K562 (cell line): ENCODE results near the gene TRDN. TPM values are rescaled to one million over a fixed set of nuclear protein-coding genes. Genes with fewer than 3 reads are reported as not detected.

Experiments
- ATAC-seq: fragments of 200-7000 bp; cut with Tn5 transposase; 3 replicates; pipeline ENCODE4 v1.9.1; 2020; ENCODE audit warnings: moderate library complexity
- BruUV-seq: library from RNA; stranded (reverse); fragments of 400-500 nt; replicated peaks from 2 replicates; lab custom pipeline; 2021; lab: Mats Ljungman, UMichigan
- CTCF ChIA-PET: fragments of 300-600 bp; formaldehyde crosslinking; extraction: SDS; loops from one replicate; lab custom pipeline; 2021; ENCODE audit warnings: low intra/inter-chr PET ratio; lab: Yijun Ruan, JAX
- POLR2A ChIA-PET: fragments of 300-600, 350-650 bp; sonication (Branson Sonifier 250); formaldehyde crosslinking; extraction: SDS; loops from one replicate; lab custom pipeline; 2021; ENCODE audit warnings: antibody characterized with exemption, inconsistent platforms; lab: Yijun Ruan, JAX
- DNase-seq, 4 experiments: peaks; one replicate each; pipeline versions ENCODE4 v3.0.0 to v3.0.0-alpha.2; 2011 to 2018; ENCODE audit warnings: low spot score in 3 of 4, mixed read lengths in 3 of 4; ENCODE audit errors: extremely low read depth in 1 of 4
- FAIRE-seq: peaks from 2 replicates; lab custom pipeline; 2011; peaks lifted over from hg19 to GRCh38; lab: Jason Lieb, UNC
- H2AFZ ChIP-seq: 2 replicates; pipeline ENCODE4 v1.6.0; 2011; ENCODE audit warnings: low read depth, low read length, control low read depth, inconsistent platforms
- H3K27ac ChIP-seq: fragments of 200-600 bp; 3 replicates; pipeline ENCODE4 v1.8.0; 2011; ENCODE audit warnings: low read depth, mild to moderate bottlenecking, control low read depth, inconsistent platforms, low read length, moderate library complexity, mixed read lengths; ENCODE audit errors: extremely low read depth
- H3K27me3 ChIP-seq, 2 experiments: fragments of 300-600 bp in 1 of 2; 2 replicates in 1 of 2; 3 replicates in 1 of 2; pipeline versions ENCODE4 v1.6.0 to v1.8.0; 2011; ENCODE audit warnings: inconsistent platforms in 2 of 2, low read length in 2 of 2, mild to moderate bottlenecking in 1 of 2, mixed read lengths in 1 of 2, moderate library complexity in 1 of 2; ENCODE audit not compliant: control insufficient read depth in 2 of 2, insufficient read depth in 2 of 2
- H3K36me3 ChIP-seq: fragments of 300-600 bp; 3 replicates; pipeline ENCODE4 v1.8.0; 2011; ENCODE audit warnings: mild to moderate bottlenecking, low read length, inconsistent platforms; ENCODE audit not compliant: control insufficient read depth, insufficient read depth
- H3K4me1 ChIP-seq, 2 experiments: fragments of 200-600 bp in 1 of 2; replicated peaks in 1 of 2; 2 replicates in 1 of 2; 3 replicates in 1 of 2; pipeline versions ENCODE4 v1.5.1 to v1.8.0; 2011; ENCODE audit warnings: inconsistent platforms in 2 of 2, low read length in 2 of 2, mild to moderate bottlenecking in 1 of 2, mixed read lengths in 1 of 2, moderate library complexity in 1 of 2; ENCODE audit not compliant: control insufficient read depth in 2 of 2, insufficient read depth in 2 of 2
- H3K4me2 ChIP-seq: 2 replicates; pipeline ENCODE4 v1.6.1; 2011; ENCODE audit warnings: low read length, control low read depth, inconsistent platforms, mixed read lengths; ENCODE audit not compliant: insufficient read depth
- H3K4me3 ChIP-seq: fragments of 200-600 bp; sonication (generic), shearing (Covaris generic); 2 replicates; pipeline ENCODE4 v1.5.1; 2016; ENCODE audit warnings: control low read depth, inconsistent platforms
- H3K79me2 ChIP-seq: fragments of 200-600 bp; 3 replicates; pipeline ENCODE4 v1.8.0; 2011; ENCODE audit warnings: low read length, inconsistent platforms; ENCODE audit not compliant: control insufficient read depth, insufficient read depth
- H3K9ac ChIP-seq, 2 experiments: 2 replicates each; pipeline versions ENCODE4 v1.6.0 to v1.6.1; 2011; ENCODE audit warnings: low read depth in 2 of 2, low read length in 2 of 2, control low read depth in 1 of 2, inconsistent platforms in 1 of 2, mild to moderate bottlenecking in 1 of 2, mixed read lengths in 1 of 2; ENCODE audit not compliant: insufficient read depth in 1 of 2
- H3K9me1 ChIP-seq: one replicate; pipeline ENCODE4 v1.6.0; 2011; ENCODE audit warnings: inconsistent platforms, mild to moderate bottlenecking, low read length, moderate library complexity; ENCODE audit not compliant: control insufficient read depth, insufficient read depth
- H3K9me3 ChIP-seq: replicated peaks from 2 replicates; pipeline ENCODE4 v1.5.1; 2011; ENCODE audit warnings: low read depth, low read length, inconsistent platforms; ENCODE audit not compliant: control insufficient read depth, insufficient read depth
- H4K20me1 ChIP-seq: replicated peaks from 2 replicates; pipeline ENCODE4 v1.6.1; 2011; ENCODE audit warnings: low read length, inconsistent platforms, mixed read lengths; ENCODE audit not compliant: control insufficient read depth, insufficient read depth
- FUS ChIP-seq: fragments of 200-400 bp; formaldehyde crosslinking; optimal IDR thresholded peaks from 2 replicates; pipeline ENCODE3; 2017; ENCODE audit warnings: low read depth, low read length
- KLF16 ChIP-seq: IDR thresholded peaks from 2 replicates; pipeline ENCODE4 v1.6.1; 2016; ENCODE audit warnings: antibody characterized with exemption
- MECOM ChIP-seq: fragments of 250-450 bp; sonication (Bioruptor Pico); IDR thresholded peaks from 2 replicates; pipeline ENCODE4 v1.8.0; 2022; ENCODE audit warnings: inconsistent platforms
- RB1 ChIP-seq: fragments of 450-650 bp; IDR thresholded peaks from 2 replicates; pipeline ENCODE4 v1.6.1; 2017; ENCODE audit warnings: low read depth, mild to moderate bottlenecking
- TSC22D4 ChIP-seq: fragments of 450-650 bp; IDR thresholded peaks from 2 replicates; pipeline ENCODE4 v1.6.1; 2016; ENCODE audit warnings: missing genetic modification characterization, missing biosample characterization, control low read depth
- WGBS: fragments of 100-300 bp; shearing (Covaris generic); methylation state at CpG from one replicate; pipeline ENCODE4 v1.1.6; 2016; ENCODE audit warnings: low coverage, mixed read lengths; ENCODE audit not compliant: insufficient coverage; ENCODE audit errors: missing lambda C conversion rate; 5-methylcytosine and 5-hydroxymethylcytosine counted together
- in situ Hi-C: fragments of 300-500 bp; cut with MboI; formaldehyde crosslinking; loops from 4 replicates; pipeline ENCODE4 v1.15.0; 2018; ENCODE audit warnings: inconsistent platforms, mixed read lengths
- intact Hi-C: fragments of 100-400 bp; cut with micrococcal nuclease; formaldehyde crosslinking; loops from 2 replicates; pipeline ENCODE4 v1.14.2; 2022
- polyA plus RNA-seq, 8 experiments: library from polyadenylated mRNA; depleted of rRNA in 4 of 8; stranded (reverse) in 5 of 8; unstranded in 3 of 8; fragments of >200 nt; fragmentation: Nextera tagmentation in 2 of 8; fragmentation: Illumina TruSeq in 1 of 8; extraction: Ambion mirVana in 2 of 8; extraction: Trizol in 1 of 8; gene quantifications; 2 replicates each; pipeline versions ENCODE4 v1.2.1 to v1.2.3, GENCODE V29; 2011 to 2014; ENCODE audit warnings: inconsistent platforms in 1 of 8, missing spikeins in 1 of 8
- total RNA-seq, 7 experiments: library from RNA; depleted of rRNA in 6 of 7; stranded (reverse); fragments of >200 nt in 6 of 7; fragmentation: Illumina TruSeq in 2 of 7; extraction: Trizol in 2 of 7; gene quantifications; 2 replicates each; pipeline versions ENCODE4 v1.2.1 to v1.2.3, GENCODE V29; 2011 to 2021; ENCODE audit warnings: low replicate concordance in 1 of 7
- TF ChIP-seq, protein P1 (sequence below): fragments of 450-650 bp; IDR thresholded peaks from 2 replicates; pipeline ENCODE4 v1.6.1; 2016; ENCODE audit warnings: low read depth, mild to moderate bottlenecking, moderate library complexity

TRDN gene
- total and polyA plus RNA-seq, 9 of the 15 experiments (the other 6 are each of a cell fraction or from before 2014, with no cell fraction given): 0.05 to 0.50 (median 0.16) TPM

DNA sequence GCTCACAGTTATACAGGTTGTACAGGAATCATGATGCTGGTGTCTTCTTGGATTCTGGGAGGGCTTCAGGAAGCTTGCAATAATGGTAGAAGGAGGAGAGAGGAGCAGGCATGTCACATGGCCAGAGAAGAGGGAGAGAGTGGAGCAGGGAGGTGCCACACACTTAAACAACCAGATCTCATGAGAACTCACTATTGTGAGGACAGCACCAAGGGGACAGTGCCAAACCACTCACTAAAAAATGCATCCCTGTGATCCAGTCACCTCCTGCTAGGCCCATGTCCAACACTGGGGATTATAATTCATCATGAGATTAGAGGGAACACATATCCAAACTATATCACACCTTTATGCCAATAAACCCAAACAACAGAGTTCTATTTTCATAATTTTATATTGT is 67.2 kb downstream of the TRDN start:
- DNase-seq (no peak), FAIRE-seq (no peak), ATAC-seq (no peak)
- no peak overlapping the region for H3K4me2 ChIP-seq
- TF ChIP-seq, protein P1, sequence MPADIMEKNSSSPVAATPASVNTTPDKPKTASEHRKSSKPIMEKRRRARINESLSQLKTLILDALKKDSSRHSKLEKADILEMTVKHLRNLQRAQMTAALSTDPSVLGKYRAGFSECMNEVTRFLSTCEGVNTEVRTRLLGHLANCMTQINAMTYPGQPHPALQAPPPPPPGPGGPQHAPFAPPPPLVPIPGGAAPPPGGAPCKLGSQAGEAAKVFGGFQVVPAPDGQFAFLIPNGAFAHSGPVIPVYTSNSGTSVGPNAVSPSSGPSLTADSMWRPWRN: no peak
- no peaks in the 10 kb centered on the region for H3K36me3 ChIP-seq
- no peaks in the 10 kb centered on the region for H3K9me1 ChIP-seq
- CTCF ChIA-PET: no interaction called here
- no peaks in the 10 kb centered on the region for H3K79me2 ChIP-seq
- intact Hi-C loops: no loop called here
- no peak overlapping the region for H3K27ac ChIP-seq
- H3K4me1 ChIP-seq: no peaks in the 10 kb centered on the region
- POLR2A ChIA-PET: no interaction called here
- H3K27me3 ChIP-seq: no peaks in the 10 kb centered on the region
- H2AFZ ChIP-seq: no peak overlapping the region
- no peaks in the 10 kb centered on the region; the same call in 1 of the 2 replicates for H3K9me3 ChIP-seq
- in situ Hi-C loops: no loop called here
- BruUV-seq: no TSS peak
- no peak overlapping the region for H3K4me3 ChIP-seq
- H3K9ac ChIP-seq: no peak overlapping the region
- no peaks in the 10 kb centered on the region for H4K20me1 ChIP-seq

DNA sequence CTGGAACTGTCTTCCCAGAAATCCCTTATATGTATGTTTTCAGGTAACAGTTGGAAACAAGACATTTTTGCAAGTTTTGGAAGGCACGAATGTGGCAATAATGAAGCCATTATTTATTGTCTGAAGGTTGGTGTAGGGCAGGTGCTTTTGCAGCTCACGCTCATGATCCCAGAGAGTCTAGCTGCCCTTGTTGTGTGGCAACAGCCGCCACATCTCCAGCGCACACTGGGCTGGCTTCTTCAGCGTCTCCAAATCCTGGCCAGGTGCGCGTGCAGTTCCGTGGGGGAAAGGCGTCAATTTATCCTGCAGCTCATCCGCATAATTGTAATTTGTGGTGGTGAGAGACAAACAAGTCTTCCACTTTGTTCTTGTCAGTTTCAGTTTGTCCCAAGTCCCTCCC is 71.2 kb downstream of the TRDN start:
- Histone ChIP-seq H3K36me3 (no peaks in the 10 kb centered on the region), H4K20me1 (no peaks in the 10 kb centered on the region), H3K9me3 (no peaks in the 10 kb centered on the region; the same call in 1 of the 2 replicates), H3K9me1 (no peaks in the 10 kb centered on the region), H3K79me2 (no peaks in the 10 kb centered on the region), H3K4me2 (no peak overlapping the region), H2AFZ (no peak overlapping the region), H3K4me3 (no peak overlapping the region), H3K4me1 (no peaks in the 10 kb centered on the region), H3K9ac (no peak overlapping the region), H3K27ac (no peak overlapping the region), H3K27me3 (no peaks in the 10 kb centered on the region)
- ATAC-seq (no peak), FAIRE-seq (no peak), DNase-seq (no peak)
- in situ Hi-C loops (no loop called here), intact Hi-C loops (no loop called here)
- CTCF ChIA-PET: no interaction called here
- TF ChIP-seq KLF16 (no peak), FUS (no peak), TSC22D4 (tag) (no peak), MECOM (CRISPR knock-in tag) (no peak), RB1 (no peak)
- BruUV-seq: no TSS peak
- POLR2A ChIA-PET: no interaction called here
- WGBS: 16% methylated on average over 10 of the region's 10 CpGs
